ENCODE data around the gene TLE6. TPM values are rescaled to one million over a fixed set of nuclear protein-coding genes. Genes with fewer than 3 reads are reported as not detected.
A peak's percentile ranks its signal among the peaks of the same experiment; 100 is the strongest.
"Not testable (repeated sequence)": the region's sequence is repeated elsewhere in the genome, so short reads cannot be mapped to it uniquely, and the experiment has no call there.

The TLE6 gene
- polyA plus RNA-seq, 4 donors: 0.75 to 1.00 TPM; not detected in 2

- H3K27me3 ChIP-seq (ENCODE audit: control insufficient read depth in 3 of 3, insufficient read depth in 3 of 3, low read length in 3 of 3): no peaks in the 10 kb centered on the region
- no peaks in the 10 kb centered on the region for H3K9me3 ChIP-seq (ENCODE audit: control insufficient read depth in 2 of 2, insufficient read depth in 1 of 2, low read depth in 1 of 2, low read length in 1 of 2)
- H3K36me3 ChIP-seq (ENCODE audit: control insufficient read depth in 3 of 3, insufficient read depth in 2 of 3, low read depth in 1 of 3, low read length in 3 of 3): no peaks in the 10 kb centered on the region
- FAIRE-seq (no peak), DNase-seq (peak in 1 of 2 donors; percentile 58)
- peak overlapping the region; percentile 85 to 97 (median 87) for H3K27ac ChIP-seq (ENCODE audit: low read depth in 1 of 3, low read length in 2 of 3)
- peaks cover 0 to 26% (median 6%) of the 10 kb centered on the region in 3 donors for H3K4me1 ChIP-seq (ENCODE audit: control insufficient read depth in 3 of 3, insufficient read depth in 2 of 3, low read depth in 1 of 3, low read length in 2 of 3)
- peak overlapping the region; percentile 68 to 87 (median 80) for H3K4me3 ChIP-seq (ENCODE audit: low read depth in 1 of 3, low read length in 3 of 3)
- 1 to 2% (median 2%) methylated on average over 11 of the region's 11 CpGs for WGBS, 3 donors
Observed at GRCh38 chr19:2949939-2950285, 27.5 kb upstream of the TLE6 start.

- 0% methylated on average over 46 to 53 of the region's 53 CpGs for WGBS, 3 donors
- H3K27me3 ChIP-seq (ENCODE audit: control insufficient read depth in 3 of 3, insufficient read depth in 3 of 3, low read length in 3 of 3): no peaks in the 10 kb centered on the region
- H3K9me3 ChIP-seq (ENCODE audit: control insufficient read depth in 2 of 2, insufficient read depth in 1 of 2, low read depth in 1 of 2, low read length in 1 of 2): no peaks in the 10 kb centered on the region
- H3K4me1 ChIP-seq (ENCODE audit: control insufficient read depth in 3 of 3, insufficient read depth in 2 of 3, low read depth in 1 of 3, low read length in 2 of 3): peaks cover 0 to 26% (median 6%) of the 10 kb centered on the region in 3 donors
- peak overlapping the region; percentile 85 to 97 (median 87) for H3K27ac ChIP-seq (ENCODE audit: low read depth in 1 of 3, low read length in 2 of 3)
- DNase-seq: peak; percentile 100
- FAIRE-seq: peak; percentile 64
- no peaks in the 10 kb centered on the region for H3K36me3 ChIP-seq (ENCODE audit: control insufficient read depth in 3 of 3, insufficient read depth in 2 of 3, low read depth in 1 of 3, low read length in 3 of 3)
- H3K4me3 ChIP-seq (ENCODE audit: low read depth in 1 of 3, low read length in 3 of 3): peak overlapping the region; percentile 68 to 87 (median 80)
Observed at GRCh38 chr19:2950286-2951124, 26.9 kb upstream of the TLE6 start.

- peak overlapping the region in 2 of 3 donors; percentile 49 to 71 for H3K27ac ChIP-seq (ENCODE audit: low read depth in 1 of 3, low read length in 2 of 3)
- peak overlapping the region in 2 of 3 donors; percentile 3 to 6 for H3K4me3 ChIP-seq (ENCODE audit: low read depth in 1 of 3, low read length in 3 of 3)
- H3K9me3 ChIP-seq (ENCODE audit: control insufficient read depth in 2 of 2, insufficient read depth in 1 of 2, low read depth in 1 of 2, low read length in 1 of 2): no peaks in the 10 kb centered on the region
- 10 to 44% (median 26%) methylated on average over 9 of the region's 9 CpGs for WGBS, 3 donors
- H3K27me3 ChIP-seq (ENCODE audit: control insufficient read depth in 3 of 3, insufficient read depth in 3 of 3, low read length in 3 of 3): no peaks in the 10 kb centered on the region
- no peaks in the 10 kb centered on the region for H3K36me3 ChIP-seq (ENCODE audit: control insufficient read depth in 3 of 3, insufficient read depth in 2 of 3, low read depth in 1 of 3, low read length in 3 of 3)
- no peak for FAIRE-seq
- peaks cover 0 to 20% (median 6%) of the 10 kb centered on the region in 3 donors for H3K4me1 ChIP-seq (ENCODE audit: control insufficient read depth in 3 of 3, insufficient read depth in 2 of 3, low read depth in 1 of 3, low read length in 2 of 3)
- peak; percentile 81 to 87 for DNase-seq
Observed at GRCh38 chr19:2952953-2953481, 24.3 kb upstream of the TLE6 start.

GRCh38 chr19:2957160-2957559, 20.2 kb upstream of the TLE6 start:
- H3K27me3 ChIP-seq (ENCODE audit: control insufficient read depth in 3 of 3, insufficient read depth in 3 of 3, low read length in 3 of 3): no peaks in the 10 kb centered on the region
- H3K4me1 ChIP-seq (ENCODE audit: control insufficient read depth in 3 of 3, insufficient read depth in 2 of 3, low read depth in 1 of 3, low read length in 2 of 3): peaks cover 0 to 9% (median 0%) of the 10 kb centered on the region in 3 donors
- no peak overlapping the region for H3K27ac ChIP-seq (ENCODE audit: low read depth in 1 of 3, low read length in 2 of 3)
- DNase-seq (no peak), FAIRE-seq (no peak)
- WGBS, 3 donors: 90 to 93% (median 93%) methylated on average over 5 of the region's 5 CpGs
- H3K4me3 ChIP-seq (ENCODE audit: low read depth in 1 of 3, low read length in 3 of 3): no peak overlapping the region
- no peaks in the 10 kb centered on the region for H3K36me3 ChIP-seq (ENCODE audit: control insufficient read depth in 3 of 3, insufficient read depth in 2 of 3, low read depth in 1 of 3, low read length in 3 of 3)
- no peaks in the 10 kb centered on the region for H3K9me3 ChIP-seq (ENCODE audit: control insufficient read depth in 2 of 2, insufficient read depth in 1 of 2, low read depth in 1 of 2, low read length in 1 of 2)

GRCh38 chr19:2960120-2960519, 17.2 kb upstream of the TLE6 start:
- H3K9me3 ChIP-seq (ENCODE audit: control insufficient read depth in 2 of 2, insufficient read depth in 1 of 2, low read depth in 1 of 2, low read length in 1 of 2): no peaks in the 10 kb centered on the region
- WGBS, 3 donors: 86 to 93% (median 90%) methylated on average over 12 of the region's 12 CpGs
- no peak for DNase-seq
- no peak overlapping the region for H3K27ac ChIP-seq (ENCODE audit: low read depth in 1 of 3, low read length in 2 of 3)
- H3K27me3 ChIP-seq (ENCODE audit: control insufficient read depth in 3 of 3, insufficient read depth in 3 of 3, low read length in 3 of 3): no peaks in the 10 kb centered on the region
- no peaks in the 10 kb centered on the region for H3K36me3 ChIP-seq (ENCODE audit: control insufficient read depth in 3 of 3, insufficient read depth in 2 of 3, low read depth in 1 of 3, low read length in 3 of 3)
- no peaks in the 10 kb centered on the region for H3K4me1 ChIP-seq (ENCODE audit: control insufficient read depth in 3 of 3, insufficient read depth in 2 of 3, low read depth in 1 of 3, low read length in 2 of 3)
- no peak overlapping the region for H3K4me3 ChIP-seq (ENCODE audit: low read depth in 1 of 3, low read length in 3 of 3)
- FAIRE-seq: no peak

- Histone ChIP-seq H3K4me1 (ENCODE audit: control insufficient read depth in 3 of 3, insufficient read depth in 2 of 3, low read depth in 1 of 3, low read length in 2 of 3) (no peaks in the 10 kb centered on the region), H3K27ac (ENCODE audit: low read depth in 1 of 3, low read length in 2 of 3) (no peak overlapping the region), H3K9me3 (ENCODE audit: control insufficient read depth in 2 of 2, insufficient read depth in 1 of 2, low read depth in 1 of 2, low read length in 1 of 2) (no peaks in the 10 kb centered on the region), H3K36me3 (ENCODE audit: control insufficient read depth in 3 of 3, insufficient read depth in 2 of 3, low read depth in 1 of 3, low read length in 3 of 3) (no peaks in the 10 kb centered on the region), H3K4me3 (ENCODE audit: low read depth in 1 of 3, low read length in 3 of 3) (no peak overlapping the region), H3K27me3 (ENCODE audit: control insufficient read depth in 3 of 3, insufficient read depth in 3 of 3, low read length in 3 of 3) (no peaks in the 10 kb centered on the region)
- FAIRE-seq: no peak
- peak; percentile 73 to 82 for DNase-seq
- 14 to 33% (median 23%) methylated on average over 17 of the region's 17 CpGs for WGBS, 3 donors
Observed at GRCh38 chr19:2962018-2962670, 15.2 kb upstream of the TLE6 start.

- Histone ChIP-seq H3K4me3 (ENCODE audit: low read depth in 1 of 3, low read length in 3 of 3) (no peak overlapping the region), H3K27me3 (ENCODE audit: control insufficient read depth in 3 of 3, insufficient read depth in 3 of 3, low read length in 3 of 3) (no peaks in the 10 kb centered on the region), H3K36me3 (ENCODE audit: control insufficient read depth in 3 of 3, insufficient read depth in 2 of 3, low read depth in 1 of 3, low read length in 3 of 3) (no peaks in the 10 kb centered on the region), H3K9me3 (ENCODE audit: control insufficient read depth in 2 of 2, insufficient read depth in 1 of 2, low read depth in 1 of 2, low read length in 1 of 2) (no peaks in the 10 kb centered on the region), H3K4me1 (ENCODE audit: control insufficient read depth in 3 of 3, insufficient read depth in 2 of 3, low read depth in 1 of 3, low read length in 2 of 3) (no peaks in the 10 kb centered on the region), H3K27ac (ENCODE audit: low read depth in 1 of 3, low read length in 2 of 3) (no peak overlapping the region)
- DNase-seq (no peak), FAIRE-seq (no peak)
- 81 to 90% (median 88%) methylated on average over 5 of the region's 5 CpGs for WGBS, 3 donors
Observed at GRCh38 chr19:2963122-2963521, 14.2 kb upstream of the TLE6 start.

GRCh38 chr19:2963631-2964030, 13.7 kb upstream of the TLE6 start:
- H3K27ac ChIP-seq (ENCODE audit: low read depth in 1 of 3, low read length in 2 of 3); H3K36me3 ChIP-seq (ENCODE audit: control insufficient read depth in 3 of 3, insufficient read depth in 2 of 3, low read depth in 1 of 3, low read length in 3 of 3); DNase-seq; H3K27me3 ChIP-seq (ENCODE audit: control insufficient read depth in 3 of 3, insufficient read depth in 3 of 3, low read length in 3 of 3); H3K9me3 ChIP-seq (ENCODE audit: control insufficient read depth in 2 of 2, insufficient read depth in 1 of 2, low read depth in 1 of 2, low read length in 1 of 2); FAIRE-seq; H3K4me3 ChIP-seq (ENCODE audit: low read depth in 1 of 3, low read length in 3 of 3); H3K4me1 ChIP-seq (ENCODE audit: control insufficient read depth in 3 of 3, insufficient read depth in 2 of 3, low read depth in 1 of 3, low read length in 2 of 3): not testable (repeated sequence)
- WGBS, 3 donors: 59 to 77% (median 74%) methylated on average over 12 of the region's 12 CpGs

Data from small intestine (tissue), 7 donors.